Tibial nerve (tissue), 4 donors: Measurements from ENCODE around the gene TDP1. TPM values are rescaled to one million over a fixed set of nuclear protein-coding genes. Genes with fewer than 3 reads are reported as not detected.

Source experiments
- DNase-seq, 2 donors: peaks; one replicate each; pipeline ENCODE4 v3.0.0-alpha.2; 2019; ENCODE audit warnings: low spot score in 2 of 2
- H3K27ac ChIP-seq, 4 donors: fragments of 200-600 bp; sonication (generic) in 3 of 4; one replicate each; pipeline ENCODE4 v1.5.1; 2017 to 2019; ENCODE audit warnings: mild to moderate bottlenecking in 1 of 4
- H3K27me3 ChIP-seq, 2 donors: fragments of 200-600 bp; sonication (generic) in 1 of 2; one replicate each; pipeline versions ENCODE4 v1.5.1 to v1.6.0; 2017 to 2019
- H3K36me3 ChIP-seq, 3 donors: fragments of 200-600 bp; sonication (generic); one replicate each; pipeline ENCODE4 v1.5.1; 2018 to 2019
- H3K4me1 ChIP-seq, 4 donors: fragments of 200-600 bp; sonication (generic) in 3 of 4; one replicate each; pipeline ENCODE4 v1.5.1; 2017 to 2019
- H3K4me3 ChIP-seq, 4 donors: fragments of 200-600 bp; sonication (generic) in 3 of 4; one replicate each; pipeline ENCODE4 v1.5.1; 2017 to 2019; ENCODE audit warnings: mild to moderate bottlenecking in 1 of 4, moderate library complexity in 1 of 4
- H3K9me3 ChIP-seq, 4 donors: fragments of 200-600 bp; sonication (generic) in 3 of 4; one replicate each; pipeline ENCODE4 v1.5.1; 2017 to 2019
- EP300 ChIP-seq, 2 donors: sonication (generic); formaldehyde crosslinking; IDR thresholded peaks; one replicate each; pipeline ENCODE4 v1.6.1; 2017; ENCODE audit warnings: antibody characterized with exemption in 2 of 2, mild to moderate bottlenecking in 1 of 2
- POLR2A ChIP-seq, 2 donors: fragments of 450-650 bp; IDR thresholded peaks; one replicate each; pipeline ENCODE4 v1.6.1; 2017; ENCODE audit warnings: antibody characterized with exemption in 2 of 2, mild to moderate bottlenecking in 2 of 2, moderate library complexity in 2 of 2
- WGBS, 2 donors: methylation state at CpG; one replicate each; pipeline ENCODE4 v1.1.5; 2018; 5-methylcytosine and 5-hydroxymethylcytosine counted together
- total RNA-seq, 4 donors: library from RNA; depleted of rRNA; stranded (reverse); fragments of >200 nt; gene quantifications; one replicate each; pipeline ENCODE4 v1.1.0, GENCODE V29; 2016
- TF ChIP-seq, protein P1 (sequence below), 5 experiments: fragments of 200-600 bp in 3 of 5; fragments of 450-650 bp in 2 of 5; sonication (generic) in 3 of 5; IDR thresholded peaks; one replicate each; pipeline ENCODE4 v1.5.1; 2016 to 2019; ENCODE audit warnings: antibody characterized with exemption in 5 of 5, mild to moderate bottlenecking in 3 of 5, moderate library complexity in 2 of 5

Gene TDP1
- total RNA-seq, 4 donors from 2014 or later: 5.9 to 9.0 (median 6.5) TPM

DNA sequence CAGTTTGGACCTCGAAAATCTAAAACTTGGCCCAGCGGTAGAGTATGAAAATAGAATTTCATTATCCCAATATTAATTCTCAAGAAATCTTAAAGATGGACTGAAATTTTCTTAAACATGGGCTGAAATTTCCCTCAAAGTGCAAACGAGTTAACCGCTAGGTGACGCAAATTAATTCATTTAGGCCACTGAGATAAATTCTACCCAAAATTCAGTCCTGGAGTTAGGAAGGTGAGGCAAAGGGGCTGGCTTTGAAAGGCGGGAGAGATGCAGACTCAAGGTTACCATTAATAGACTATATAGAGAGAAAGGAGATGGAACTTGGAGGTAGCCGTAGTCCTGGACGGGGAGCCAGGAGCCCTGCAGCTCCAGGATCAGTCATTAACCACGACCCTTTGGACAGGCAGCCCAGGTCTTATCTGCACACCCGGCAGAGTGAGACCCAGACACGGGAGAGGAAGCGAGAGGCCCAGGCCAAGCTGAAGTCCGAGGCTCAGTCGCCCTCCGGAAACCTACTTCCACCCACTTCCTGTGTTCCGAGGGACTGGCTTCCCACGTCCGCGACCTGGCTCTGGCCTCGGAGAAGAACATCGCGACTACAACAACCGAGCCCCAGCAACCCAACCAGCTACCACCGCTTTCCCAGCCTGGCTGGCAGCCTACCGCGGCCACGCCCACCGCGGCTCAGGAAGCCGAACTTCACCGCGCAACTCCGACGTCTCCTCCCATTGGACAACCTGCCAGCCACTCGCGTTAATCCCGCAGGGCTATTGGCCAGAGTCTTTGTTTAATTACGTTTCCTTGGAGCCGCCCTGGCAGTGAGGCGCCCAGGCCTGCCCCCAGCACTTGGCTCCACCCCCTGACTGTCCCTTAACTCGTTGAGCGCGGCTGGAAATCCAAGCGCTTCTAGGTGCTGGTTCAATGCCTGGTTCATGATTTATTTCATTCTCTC lies 1.4 kb upstream of the TDP1 start, which contains the start of gene EFCAB11:
TSS of gene EFCAB11 (minus strand) at position 661 of the 952 bp plus-strand sequence. CDS start at position 591, 70 bp downstream.
- H3K4me3 ChIP-seq: peak within 1 kb of the TSS; percentile 64 to 94 (median 78)
- TF ChIP-seq EP300 (IDR thresholded peaks at IDR 0.05) (peak; percentile 61 to 71), POLR2A (IDR thresholded peaks at IDR 0.05) (no peak)
- TF ChIP-seq, protein P1, sequence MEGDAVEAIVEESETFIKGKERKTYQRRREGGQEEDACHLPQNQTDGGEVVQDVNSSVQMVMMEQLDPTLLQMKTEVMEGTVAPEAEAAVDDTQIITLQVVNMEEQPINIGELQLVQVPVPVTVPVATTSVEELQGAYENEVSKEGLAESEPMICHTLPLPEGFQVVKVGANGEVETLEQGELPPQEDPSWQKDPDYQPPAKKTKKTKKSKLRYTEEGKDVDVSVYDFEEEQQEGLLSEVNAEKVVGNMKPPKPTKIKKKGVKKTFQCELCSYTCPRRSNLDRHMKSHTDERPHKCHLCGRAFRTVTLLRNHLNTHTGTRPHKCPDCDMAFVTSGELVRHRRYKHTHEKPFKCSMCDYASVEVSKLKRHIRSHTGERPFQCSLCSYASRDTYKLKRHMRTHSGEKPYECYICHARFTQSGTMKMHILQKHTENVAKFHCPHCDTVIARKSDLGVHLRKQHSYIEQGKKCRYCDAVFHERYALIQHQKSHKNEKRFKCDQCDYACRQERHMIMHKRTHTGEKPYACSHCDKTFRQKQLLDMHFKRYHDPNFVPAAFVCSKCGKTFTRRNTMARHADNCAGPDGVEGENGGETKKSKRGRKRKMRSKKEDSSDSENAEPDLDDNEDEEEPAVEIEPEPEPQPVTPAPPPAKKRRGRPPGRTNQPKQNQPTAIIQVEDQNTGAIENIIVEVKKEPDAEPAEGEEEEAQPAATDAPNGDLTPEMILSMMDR (IDR thresholded peaks at IDR 0.05): peak in 1 of 5 experiments; percentile 41
- peaks cover 0 to 24% (median 0%) of the 10 kb centered on the region in 3 donors for H3K36me3 ChIP-seq
- peaks cover 0 to 26% (median 11%) of the 10 kb centered on the region in 4 donors for H3K4me1 ChIP-seq
- peak; percentile 92 to 97 for DNase-seq
- no peaks in the 10 kb centered on the region for H3K9me3 ChIP-seq
- no peaks in the 10 kb centered on the region for H3K27me3 ChIP-seq
- peak within 1 kb of the TSS in 3 of 4 donors; percentile 87 to 97 (median 94) for H3K27ac ChIP-seq
- 2 to 3% methylated on average over 32 to 44 of the region's 44 CpGs for WGBS, 2 donors

- 2 to 4% methylated on average over 20 of the region's 20 CpGs for WGBS, 2 donors
- Histone ChIP-seq H3K36me3 (peaks cover 0 to 16% (median 0%) of the 10 kb centered on the region in 3 donors), H3K4me3 (peak overlapping the region; percentile 64 to 94 (median 78)), H3K9me3 (no peaks in the 10 kb centered on the region), H3K27ac (peak overlapping the region in 3 of 4 donors; percentile 87 to 97 (median 94)), H3K4me1 (peaks cover 0 to 26% (median 11%) of the 10 kb centered on the region in 4 donors), H3K27me3 (no peaks in the 10 kb centered on the region)
- DNase-seq: peak in 1 of 2 donors; percentile 17
- TF ChIP-seq, protein P1 (IDR thresholded peaks at IDR 0.05): no peak
- no peak for TF ChIP-seq EP300 (IDR thresholded peaks at IDR 0.05)
- TF ChIP-seq POLR2A (IDR thresholded peaks at IDR 0.05): no peak
Observed at GRCh38 chr14:89955022-89955744, 544 bp upstream of the TDP1 start.

DNA sequence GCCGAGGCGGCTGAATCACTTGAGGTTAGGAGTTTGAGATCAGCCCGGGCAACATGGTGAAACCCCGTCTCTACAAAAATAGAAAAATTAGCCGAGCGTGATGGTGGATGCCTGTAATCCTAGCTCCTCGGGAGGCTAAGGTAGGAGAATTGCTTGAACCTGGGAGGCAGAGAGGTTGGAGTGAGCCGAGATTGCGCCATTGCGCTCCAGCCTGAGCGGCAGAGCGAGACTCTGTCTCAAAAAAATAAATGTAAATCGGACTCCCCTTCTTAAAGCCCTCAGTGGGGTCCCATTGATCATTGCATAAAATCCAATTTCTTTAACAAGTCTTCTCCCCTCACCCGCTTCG lies 908 bp downstream of the TDP1 start:
- Histone ChIP-seq H3K27ac (peak overlapping the region in 3 of 4 donors; percentile 87 to 97 (median 94)), H3K4me1 (peaks cover 0 to 26% (median 11%) of the 10 kb centered on the region in 4 donors), H3K27me3 (no peaks in the 10 kb centered on the region), H3K9me3 (no peaks in the 10 kb centered on the region), H3K4me3 (peak overlapping the region; percentile 64 to 94 (median 78)), H3K36me3 (peaks cover 0 to 9% (median 0%) of the 10 kb centered on the region in 3 donors)
- whole genome bisulfite sequencing, 2 donors: 33% methylated on average over 15 of the region's 15 CpGs
- TF ChIP-seq POLR2A (IDR thresholded peaks at IDR 0.05): no peak
- TF ChIP-seq, protein P1 (IDR thresholded peaks at IDR 0.05): no peak
- TF ChIP-seq EP300 (IDR thresholded peaks at IDR 0.05): no peak
- no peak for DNase-seq

DNA sequence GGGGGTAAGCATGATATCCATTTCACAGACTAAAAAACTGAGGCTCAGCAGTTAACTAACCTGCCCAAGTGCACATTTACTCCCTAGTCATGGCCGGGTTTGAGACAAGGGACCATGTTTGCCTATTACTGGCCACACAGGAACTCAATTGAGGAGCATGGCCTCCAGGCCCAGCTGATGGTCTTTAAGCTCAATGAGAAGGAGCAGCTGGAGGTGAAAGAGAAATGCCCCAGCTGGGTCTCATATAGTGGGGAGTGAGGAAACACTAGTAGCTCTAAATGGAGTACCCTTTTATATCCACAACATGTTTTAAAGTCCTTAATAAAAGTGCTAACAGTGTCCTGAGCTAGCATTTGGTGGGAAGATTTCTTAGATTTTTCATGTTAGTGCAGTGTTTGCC lies 1.6 kb downstream of the TDP1 start:
- WGBS, 2 donors: 89 to 100% methylated on average over 1 of the region's 1 CpG
- Histone ChIP-seq H3K4me3 (no peak overlapping the region), H3K36me3 (peaks cover 0 to 9% (median 0%) of the 10 kb centered on the region in 3 donors), H3K27me3 (no peaks in the 10 kb centered on the region), H3K9me3 (no peaks in the 10 kb centered on the region), H3K4me1 (peaks cover 0 to 26% (median 11%) of the 10 kb centered on the region in 4 donors), H3K27ac (no peak overlapping the region)
- TF ChIP-seq, protein P1 (IDR thresholded peaks at IDR 0.05): no peak
- TF ChIP-seq EP300 (IDR thresholded peaks at IDR 0.05) (no peak), POLR2A (IDR thresholded peaks at IDR 0.05) (no peak)
- no peak for DNase-seq
